Coronary artery (tissue), 2 donors: ENCODE data around the gene PPM1E.
"Not testable (repeated sequence)": the region's sequence is repeated elsewhere in the genome, so short reads cannot be mapped to it uniquely, and the experiment has no call there.

ENCODE experiments used
- DNase-seq: peaks from one replicate; pipeline ENCODE4 v3.0.0-alpha.2; 2017; ENCODE audit warnings: low spot score
- H3K27ac ChIP-seq, 2 donors: fragments of 200-600 bp; sonication (generic); one replicate each; pipeline ENCODE4 v1.5.1; 2016 to 2019
- H3K4me3 ChIP-seq: fragments of 200-600 bp; sonication (generic); 2 replicates; pipeline ENCODE4 v1.5.1; 2016; ENCODE audit warnings: mild to moderate bottlenecking, moderate library complexity
- CTCF ChIP-seq: fragments of 200-600 bp; sonication (generic); IDR thresholded peaks from one replicate; pipeline ENCODE4 v1.5.1; 2019; ENCODE audit warnings: antibody characterized with exemption

Gene PPM1E

GRCh38 chr17:58840820-58841612, 85.4 kb downstream of the PPM1E start:
- no peak for TF ChIP-seq CTCF
- no peak for DNase-seq
- no peak overlapping the region for H3K27ac ChIP-seq
- H3K4me3 ChIP-seq: no peak overlapping the region

DNA sequence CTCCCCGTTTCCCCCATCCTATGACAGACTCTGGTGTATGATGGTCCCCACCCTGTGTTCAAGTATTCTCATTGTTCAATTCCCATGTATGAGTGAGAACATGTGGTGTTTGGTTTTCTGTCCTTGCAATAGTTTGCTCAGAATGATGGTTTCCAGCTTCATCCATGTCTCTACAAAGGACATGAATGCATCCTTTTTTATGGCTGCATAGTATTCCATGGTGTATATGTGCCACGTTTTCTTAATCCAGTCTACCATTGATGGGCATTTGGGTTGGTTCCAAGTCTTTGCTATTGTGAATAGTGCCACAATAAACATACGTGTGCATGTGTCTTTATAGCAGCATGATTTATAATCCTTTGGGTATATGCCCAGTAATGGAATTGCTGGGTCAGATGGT, 90.8 kb downstream of the PPM1E start:
- not testable (repeated sequence) for H3K27ac ChIP-seq, H3K4me3 ChIP-seq, DNase-seq

DNA sequence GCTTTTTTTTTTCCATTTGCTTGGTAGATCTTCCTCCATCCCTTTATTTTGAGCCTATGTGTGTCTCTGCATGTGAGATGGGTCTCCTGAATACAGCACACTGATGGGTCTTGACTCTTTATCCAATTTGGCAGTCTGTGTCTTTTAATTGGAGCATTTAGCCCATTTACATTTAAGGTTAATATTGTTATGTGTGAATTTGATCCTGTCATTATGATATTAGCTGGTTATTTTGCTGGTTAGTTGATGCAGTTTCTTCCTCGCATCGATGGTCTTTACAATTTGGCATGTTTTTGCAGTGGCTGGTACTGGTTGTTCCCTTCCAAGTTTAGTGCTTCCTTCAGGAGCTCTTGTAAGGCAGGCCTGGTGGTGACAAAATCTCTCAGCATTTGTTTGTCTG, 94.5 kb downstream of the PPM1E start:
- not testable (repeated sequence) for DNase-seq, H3K4me3 ChIP-seq, H3K27ac ChIP-seq

DNA sequence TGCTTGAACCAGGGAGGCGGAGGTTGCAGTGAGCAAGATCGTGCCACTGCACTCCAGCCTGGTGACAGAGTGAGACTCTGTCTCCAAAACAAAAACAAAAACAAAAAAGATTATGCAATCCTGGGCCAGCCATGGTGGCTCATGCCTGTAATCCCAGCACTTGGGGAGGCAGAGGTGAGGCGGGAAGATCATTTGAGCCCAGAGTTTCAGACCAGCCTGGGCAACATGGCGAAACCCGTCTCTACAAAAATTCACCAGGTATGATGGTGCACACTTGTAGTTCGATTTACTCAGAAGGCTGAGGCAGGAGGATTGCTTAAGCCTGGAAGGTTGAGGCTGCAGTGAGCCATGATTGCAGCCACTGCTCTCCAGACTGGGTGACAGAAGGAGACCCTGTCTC, 109.6 kb downstream of the PPM1E start:
- no peak overlapping the region for H3K27ac ChIP-seq
- no peak for DNase-seq
- H3K4me3 ChIP-seq: no peak overlapping the region
- TF ChIP-seq CTCF: no peak

GRCh38 chr17:58870747-58871146, 115.1 kb downstream of the PPM1E start:
- Histone ChIP-seq H3K27ac (no peak overlapping the region), H3K4me3 (no peak overlapping the region)
- DNase-seq: no peak
- no peak for TF ChIP-seq CTCF

DNA sequence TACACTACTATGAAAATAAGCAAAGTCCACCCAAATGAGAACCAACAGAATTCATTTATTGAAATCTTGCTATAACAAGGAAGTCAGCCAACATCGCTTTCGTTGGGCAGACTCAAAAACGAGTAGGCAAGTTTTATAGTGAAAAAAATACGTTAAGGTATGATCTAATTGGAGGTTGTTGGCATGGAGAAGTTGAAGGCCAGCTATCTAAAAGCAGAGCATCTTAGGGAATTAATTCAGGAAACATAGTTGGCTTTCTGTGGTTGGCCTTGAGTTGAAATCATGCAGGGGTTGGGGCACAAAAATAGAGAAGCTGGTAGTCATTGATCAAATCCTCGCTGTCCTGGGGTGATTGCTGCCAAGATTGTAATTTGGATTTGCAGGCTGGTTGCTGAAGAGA, 118.3 kb downstream of the PPM1E start:
- no peak overlapping the region for H3K27ac ChIP-seq
- no peak for TF ChIP-seq CTCF
- no peak for DNase-seq
- no peak overlapping the region for H3K4me3 ChIP-seq

DNA sequence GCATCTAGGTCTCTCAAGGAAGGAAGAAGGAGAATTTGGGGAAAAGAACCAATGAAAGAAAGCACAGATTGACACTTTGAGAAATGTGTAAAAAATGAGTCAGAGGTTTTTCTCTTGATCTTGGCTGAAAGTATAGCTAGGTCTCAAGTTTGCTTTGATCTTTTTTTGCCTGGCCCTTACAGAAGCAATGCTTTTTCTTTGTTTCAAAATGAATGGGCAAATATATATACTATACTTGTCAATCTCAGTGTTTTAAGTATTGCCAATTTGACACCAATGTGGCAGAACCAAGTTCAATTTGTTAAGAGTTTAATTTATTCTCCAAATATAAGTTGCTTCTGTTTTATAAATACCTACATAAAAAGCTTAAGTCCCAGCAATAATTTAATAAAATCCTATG, 119.6 kb downstream of the PPM1E start:
- no peak for DNase-seq
- H3K27ac ChIP-seq: no peak overlapping the region

More for the DNA sequence above, 119.6 kb downstream of the PPM1E start:
- TF ChIP-seq CTCF: no peak
- H3K4me3 ChIP-seq: no peak overlapping the region
